HepG2 (cell line): ENCODE data around the gene POLE3. TPM values are rescaled to one million over a fixed set of nuclear protein-coding genes. Genes with fewer than 3 reads are reported as not detected.

ENCODE experiments used
- AHR ChIP-seq: IDR thresholded peaks from 2 replicates; pipeline ENCODE4 v1.6.1; 2018; ENCODE audit warnings: missing genetic modification reagents, missing compliant biosample characterization
- LCORL ChIP-seq, 2 experiments: fragments of 450-650 bp in 1 of 2; sonication (generic) in 1 of 2; formaldehyde crosslinking in 1 of 2; IDR thresholded peaks; 2 replicates each; pipeline versions ENCODE4 v1.5.0 to v1.6.1; 2017 to 2020; ENCODE audit warnings: antibody characterized with exemption in 1 of 2, missing genetic modification reagents in 1 of 2
- MED13 ChIP-seq: sonication (generic); formaldehyde crosslinking; IDR thresholded peaks from 2 replicates; pipeline ENCODE4 v1.5.0; 2020; ENCODE audit warnings: missing genetic modification reagents
- MYC ChIP-seq: sonication (generic); formaldehyde crosslinking; IDR thresholded peaks from 2 replicates; pipeline ENCODE4 v1.9.0; 2021; ENCODE audit warnings: missing genetic modification reagents, borderline replicate concordance
- POLR2A ChIP-seq, 2 experiments: IDR thresholded peaks; 2 replicates each; pipeline ENCODE4 v1.6.1; 2011; ENCODE audit warnings: low read depth in 2 of 2, low read length in 2 of 2, mild to moderate bottlenecking in 1 of 2, moderate library complexity in 1 of 2; ENCODE audit not compliant: insufficient read depth in 1 of 2
- ZFP90 ChIP-seq: sonication (generic); formaldehyde crosslinking; IDR thresholded peaks from 2 replicates; pipeline ENCODE4 v1.8.0; 2022; ENCODE audit warnings: missing genetic modification reagents, mild to moderate bottlenecking, inconsistent platforms, borderline replicate concordance
- ZFY ChIP-seq: sonication (generic); formaldehyde crosslinking; IDR thresholded peaks from 2 replicates; pipeline ENCODE4 v1.4.0; 2020; ENCODE audit warnings: missing genetic modification reagents
- ZNF160 ChIP-seq: sonication (generic); formaldehyde crosslinking; IDR thresholded peaks from 2 replicates; pipeline ENCODE4 v1.8.0; 2022; ENCODE audit warnings: mild to moderate bottlenecking, inconsistent platforms, missing genetic modification reagents
- ZNF354B ChIP-seq: sonication (generic); formaldehyde crosslinking; IDR thresholded peaks from 2 replicates; pipeline ENCODE4 v1.8.0; 2022; ENCODE audit warnings: mild to moderate bottlenecking, missing genetic modification reagents
- ZNF383 ChIP-seq: sonication (generic); formaldehyde crosslinking; IDR thresholded peaks from 2 replicates; pipeline ENCODE4 v1.4.0; 2020; ENCODE audit warnings: missing genetic modification reagents, mild to moderate bottlenecking, borderline replicate concordance
- ZNF430 ChIP-seq: sonication (generic); formaldehyde crosslinking; IDR thresholded peaks from 2 replicates; pipeline ENCODE4 v1.9.0; 2021; ENCODE audit warnings: mild to moderate bottlenecking, missing genetic modification reagents
- ZNF446 ChIP-seq: sonication (generic); formaldehyde crosslinking; IDR thresholded peaks from 2 replicates; pipeline ENCODE4 v1.5.0; 2020; ENCODE audit warnings: mild to moderate bottlenecking, missing genetic modification reagents
- ZNF563 ChIP-seq: sonication (generic); formaldehyde crosslinking; IDR thresholded peaks from 2 replicates; pipeline ENCODE4 v1.8.0; 2022; ENCODE audit warnings: mild to moderate bottlenecking, moderate library complexity, missing genetic modification reagents
- ZNF605 ChIP-seq: sonication (generic); formaldehyde crosslinking; IDR thresholded peaks from 2 replicates; pipeline ENCODE4 v1.8.0; 2022; ENCODE audit warnings: mild to moderate bottlenecking, missing genetic modification reagents
- ZNF639 ChIP-seq: conservative IDR thresholded peaks from 2 replicates; pipeline ENCODE4 v1.6.1; 2018; ENCODE audit warnings: missing genetic modification reagents
- ZNF670 ChIP-seq: sonication (generic); formaldehyde crosslinking; IDR thresholded peaks from 2 replicates; pipeline ENCODE4 v1.8.0; 2022; ENCODE audit warnings: mild to moderate bottlenecking, missing genetic modification reagents, borderline replicate concordance
- ZNF713 ChIP-seq: sonication (generic); formaldehyde crosslinking; IDR thresholded peaks from 2 replicates; pipeline ENCODE4 v1.4.0; 2020; ENCODE audit warnings: mild to moderate bottlenecking, missing genetic modification reagents
- ZNF878 ChIP-seq: sonication (generic); formaldehyde crosslinking; IDR thresholded peaks from 2 replicates; pipeline ENCODE4 v1.8.1; 2023; ENCODE audit warnings: mild to moderate bottlenecking, missing genetic modification reagents, moderate library complexity
- polyA plus RNA-seq, 8 experiments: library from polyadenylated mRNA; depleted of rRNA in 3 of 8; stranded (reverse) in 7 of 8; unstranded in 1 of 8; fragments of >200 nt; fragmentation: Illumina TruSeq in 4 of 8; extraction: Trizol in 4 of 8; gene quantifications; 2 replicates each; pipeline versions ENCODE4 v1.2.1 to v1.2.3, GENCODE V29; 2011 to 2016; ENCODE audit warnings: low read depth in 4 of 8, missing spikeins in 1 of 8, mixed read lengths in 1 of 8; ENCODE audit not compliant: insufficient read depth in 1 of 8
- total RNA-seq, 5 experiments: library from RNA; depleted of rRNA; stranded (reverse); fragments of >200 nt; fragmentation: Illumina TruSeq; extraction: Trizol; gene quantifications; 2 replicates each; pipeline ENCODE4 v1.2.3, GENCODE V29; 2016; ENCODE audit warnings: low read depth in 1 of 5
- TF ChIP-seq, protein P1 (sequence below): sonication (generic); formaldehyde crosslinking; IDR thresholded peaks from 2 replicates; pipeline ENCODE4 v1.8.0; 2022; ENCODE audit warnings: missing genetic modification reagents, mild to moderate bottlenecking, moderate library complexity, borderline replicate concordance
- TF ChIP-seq, protein P2 (sequence below): IDR thresholded peaks from 2 replicates; pipeline ENCODE4 v1.6.1; 2012; ENCODE audit warnings: low read depth, low read length, improper control_type of control experiment
- TF ChIP-seq, protein P3 (sequence below): sonication (generic); formaldehyde crosslinking; IDR thresholded peaks from 2 replicates; pipeline ENCODE4 v1.8.0; 2022; ENCODE audit warnings: mild to moderate bottlenecking, missing genetic modification reagents, borderline replicate concordance
- TF ChIP-seq, protein P4 (sequence below): sonication (generic); formaldehyde crosslinking; IDR thresholded peaks from 2 replicates; pipeline ENCODE4 v1.8.1; 2023; ENCODE audit warnings: mild to moderate bottlenecking, missing genetic modification reagents, borderline replicate concordance

Gene POLE3
- total and polyA plus RNA-seq, 2 of the 13 experiments (the other 11 are each of a cell fraction or from before 2014, with no cell fraction given), result 36.0 to 77.2 TPM

DNA sequence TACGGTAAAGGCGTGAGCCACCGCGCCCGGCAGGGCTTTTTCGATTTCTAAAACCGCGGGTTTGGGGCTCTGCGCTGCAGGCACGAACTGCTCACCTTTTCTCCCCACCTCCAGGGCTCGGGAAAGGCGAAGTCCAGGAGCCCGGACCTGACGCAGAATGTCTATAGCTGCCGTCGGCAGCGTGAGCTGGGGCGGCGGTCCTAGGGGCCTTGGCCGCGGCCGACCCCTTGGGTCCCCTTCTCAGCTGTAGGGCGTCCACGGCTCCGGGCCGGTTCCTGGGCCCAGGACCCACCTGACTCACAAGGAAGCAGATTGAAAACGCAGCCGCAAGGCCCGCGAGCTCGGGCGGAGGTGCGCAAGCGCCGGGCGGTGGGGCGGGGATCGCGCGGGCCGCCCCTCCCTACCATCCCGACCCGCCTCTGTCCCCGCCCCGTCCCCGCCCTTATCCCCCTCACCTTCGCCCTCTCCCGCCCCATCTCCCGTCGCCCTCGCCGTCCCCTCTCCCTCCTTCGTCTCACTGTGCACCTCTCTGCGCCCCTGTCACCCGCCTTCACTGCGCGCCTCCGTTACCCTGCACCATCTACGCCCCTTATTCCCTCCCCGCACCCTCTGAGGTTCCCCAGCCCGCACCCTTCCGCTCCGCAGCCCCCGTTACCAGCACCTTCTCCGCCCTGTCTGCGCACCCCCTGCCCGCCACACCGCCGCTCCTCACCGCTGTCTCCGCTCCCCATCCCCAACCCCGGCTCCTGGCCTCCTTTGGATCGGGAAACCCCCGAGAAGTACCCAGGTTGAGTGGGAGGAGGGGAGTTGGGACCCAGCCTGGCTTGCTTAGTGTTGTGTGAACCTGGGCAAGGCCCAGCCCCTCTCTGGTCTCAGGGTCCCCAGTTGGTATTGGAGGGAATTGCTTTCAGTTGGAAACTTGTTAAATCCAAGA, 33.6 kb downstream of the POLE3 start, which contains the start of gene HDHD3 (continued):
- no peak for TF ChIP-seq LCORL (IDR thresholded peaks at IDR 0.05)
- peak; percentile 73 for TF ChIP-seq LCORL (CRISPR knock-in tag; IDR thresholded peaks at IDR 0.05)
- TF ChIP-seq ZFY, result peak; percentile 88
- TF ChIP-seq, protein P1, sequence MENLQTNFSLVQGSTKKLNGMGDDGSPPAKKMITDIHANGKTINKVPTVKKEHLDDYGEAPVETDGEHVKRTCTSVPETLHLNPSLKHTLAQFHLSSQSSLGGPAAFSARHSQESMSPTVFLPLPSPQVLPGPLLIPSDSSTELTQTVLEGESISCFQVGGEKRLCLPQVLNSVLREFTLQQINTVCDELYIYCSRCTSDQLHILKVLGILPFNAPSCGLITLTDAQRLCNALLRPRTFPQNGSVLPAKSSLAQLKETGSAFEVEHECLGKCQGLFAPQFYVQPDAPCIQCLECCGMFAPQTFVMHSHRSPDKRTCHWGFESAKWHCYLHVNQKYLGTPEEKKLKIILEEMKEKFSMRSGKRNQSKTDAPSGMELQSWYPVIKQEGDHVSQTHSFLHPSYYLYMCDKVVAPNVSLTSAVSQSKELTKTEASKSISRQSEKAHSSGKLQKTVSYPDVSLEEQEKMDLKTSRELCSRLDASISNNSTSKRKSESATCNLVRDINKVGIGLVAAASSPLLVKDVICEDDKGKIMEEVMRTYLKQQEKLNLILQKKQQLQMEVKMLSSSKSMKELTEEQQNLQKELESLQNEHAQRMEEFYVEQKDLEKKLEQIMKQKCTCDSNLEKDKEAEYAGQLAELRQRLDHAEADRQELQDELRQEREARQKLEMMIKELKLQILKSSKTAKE (CRISPR knock-in tag), result peak; percentile 58
- TF ChIP-seq ZNF563 (CRISPR knock-in tag), result no peak; the same call in none of the 2 replicates
- TF ChIP-seq, protein P2, sequence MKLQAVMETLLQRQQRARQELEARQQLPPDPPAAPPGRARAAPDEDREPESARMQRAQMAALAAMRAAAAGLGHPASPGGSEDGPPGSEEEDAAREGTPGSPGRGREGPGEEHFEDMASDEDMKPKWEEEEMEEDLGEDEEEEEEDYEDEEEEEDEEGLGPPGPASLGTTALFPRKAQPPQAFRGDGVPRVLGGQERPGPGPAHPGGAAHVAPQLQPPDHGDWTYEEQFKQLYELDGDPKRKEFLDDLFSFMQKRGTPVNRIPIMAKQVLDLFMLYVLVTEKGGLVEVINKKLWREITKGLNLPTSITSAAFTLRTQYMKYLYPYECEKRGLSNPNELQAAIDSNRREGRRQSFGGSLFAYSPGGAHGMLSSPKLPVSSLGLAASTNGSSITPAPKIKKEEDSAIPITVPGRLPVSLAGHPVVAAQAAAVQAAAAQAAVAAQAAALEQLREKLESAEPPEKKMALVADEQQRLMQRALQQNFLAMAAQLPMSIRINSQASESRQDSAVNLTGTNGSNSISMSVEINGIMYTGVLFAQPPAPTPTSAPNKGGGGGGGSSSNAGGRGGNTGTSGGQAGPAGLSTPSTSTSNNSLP, result no peak
- peak; percentile 44; the same call in 1 of the 2 replicates for TF ChIP-seq ZNF878 (CRISPR knock-in tag)
- TF ChIP-seq ZNF354B, result no peak
- peak; percentile 70 to 89 for TF ChIP-seq POLR2A (IDR thresholded peaks at IDR 0.05; ENCODE audit: insufficient read depth in 1 of 2, low read depth in 2 of 2, low read length in 2 of 2)
- TF ChIP-seq ZNF446 (CRISPR knock-in tag), result peak; percentile 76; the same call in 1 of the 2 replicates
- TF ChIP-seq ZFP90, result no peak
- TF ChIP-seq ZNF383 (CRISPR knock-in tag), result no peak
- TF ChIP-seq, protein P3, sequence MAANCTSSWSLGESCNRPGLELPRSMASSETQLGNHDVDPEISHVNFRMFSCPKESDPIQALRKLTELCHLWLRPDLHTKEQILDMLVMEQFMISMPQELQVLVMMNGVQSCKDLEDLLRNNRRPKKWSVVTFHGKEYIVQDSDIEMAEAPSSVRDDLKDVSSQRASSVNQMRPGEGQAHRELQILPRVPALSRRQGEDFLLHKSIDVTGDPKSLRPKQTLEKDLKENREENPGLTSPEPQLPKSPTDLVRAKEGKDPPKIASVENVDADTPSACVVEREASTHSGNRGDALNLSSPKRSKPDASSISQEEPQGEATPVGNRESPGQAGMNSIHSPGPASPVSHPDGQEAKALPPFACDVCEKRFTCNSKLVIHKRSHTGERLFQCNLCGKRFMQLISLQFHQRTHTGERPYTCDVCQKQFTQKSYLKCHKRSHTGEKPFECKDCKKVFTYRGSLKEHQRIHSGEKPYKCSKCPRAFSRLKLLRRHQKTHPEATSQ, result no peak
- peak; percentile 95 for TF ChIP-seq ZNF713 (CRISPR knock-in tag)
- peak; percentile 9; the same call in 1 of the 2 replicates for TF ChIP-seq ZNF605 (CRISPR knock-in tag)
- TF ChIP-seq ZNF160 (CRISPR knock-in tag), result 0 out of 2 replicates have a peak, but pooled peaks have one; percentile 26
- TF ChIP-seq ZNF639 (CRISPR knock-in tag), result peak; percentile 66
- TF ChIP-seq, protein P4, sequence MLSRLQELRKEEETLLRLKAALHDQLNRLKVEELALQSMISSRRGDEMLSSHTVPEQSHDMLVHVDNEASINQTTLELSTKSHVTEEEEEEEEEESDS (CRISPR knock-in tag), result peak; percentile 38; the same call in 1 of the 2 replicates
- 0 out of 2 replicates have a peak, but pooled peaks have one; percentile 35 for TF ChIP-seq ZNF430 (CRISPR knock-in tag)
- peak; percentile 76; the same call in 1 of the 2 replicates for TF ChIP-seq ZNF670 (CRISPR knock-in tag)
- peak; percentile 35; the same call in 1 of the 2 replicates for TF ChIP-seq MYC
- peak; percentile 36; the same call in 1 of the 2 replicates for TF ChIP-seq MED13 (CRISPR knock-in tag)
- no peak for TF ChIP-seq AHR (CRISPR knock-in tag)
